ENCODE data around the gene HSF2BP. TPM values are rescaled to one million over a fixed set of nuclear protein-coding genes. Genes with fewer than 3 reads are reported as not detected.
"Not testable (repeated sequence)": the region's sequence is repeated elsewhere in the genome, so short reads cannot be mapped to it uniquely, and the experiment has no call there.

The HSF2BP gene
- polyA plus RNA-seq, 1 donor (not counting 4 experiments of a cell fraction or from before 2014, with no cell fraction given): 6.1 TPM

GRCh38 chr21:43488235-43488634 is 171.1 kb downstream of the HSF2BP start:
- H3K27me3 ChIP-seq (ENCODE audit: control insufficient read depth, extremely low read depth, insufficient read depth, low read length); DNase-seq (ENCODE audit: low read depth, low spot score); H4K20me1 ChIP-seq (ENCODE audit: control insufficient read depth, extremely low read depth, insufficient read depth, low read length); dilution Hi-C loops (cut with MboI; ENCODE audit: extremely low pct_ligation_motif_present, low sequenced_read_pairs); H3K9me3 ChIP-seq (ENCODE audit: control insufficient read depth, low read depth, low read length); H3K9me1 ChIP-seq (ENCODE audit: control insufficient read depth, extremely low read depth, insufficient read depth, low read length); H3K79me2 ChIP-seq (ENCODE audit: control insufficient read depth, insufficient read depth, low read length); H3K36me3 ChIP-seq (ENCODE audit: control insufficient read depth in 2 of 2, extremely low read depth in 1 of 2, insufficient read depth in 2 of 2, low read length in 2 of 2); H3K4me1 ChIP-seq (ENCODE audit: control insufficient read depth, extremely low read depth, insufficient read depth, low read length); H3K9ac ChIP-seq (ENCODE audit: control insufficient read depth, extremely low read depth, insufficient read depth, low read length); H3K4me2 ChIP-seq (ENCODE audit: control insufficient read depth, extremely low read depth, insufficient read depth, low read depth, low read length); H2AFZ ChIP-seq (ENCODE audit: control insufficient read depth, low read length); H3K27ac ChIP-seq (ENCODE audit: control insufficient read depth, insufficient read depth, low read length); H3K4me3 ChIP-seq (ENCODE audit: control insufficient read depth in 2 of 3, extremely low read depth in 1 of 3, insufficient read depth in 2 of 3, low read depth in 1 of 3, low read length in 3 of 3): not testable (repeated sequence)
- FAIRE-seq: peak; percentile 100

- FAIRE-seq: not testable (repeated sequence)
Observed at GRCh38 chr21:43486051-43486450, 173.2 kb downstream of the HSF2BP start.

GRCh38 chr21:43485016-43485415 is 174.3 kb downstream of the HSF2BP start:
- H3K9me1 ChIP-seq (ENCODE audit: control insufficient read depth, extremely low read depth, insufficient read depth, low read length); H4K20me1 ChIP-seq (ENCODE audit: control insufficient read depth, extremely low read depth, insufficient read depth, low read length); H3K4me3 ChIP-seq (ENCODE audit: control insufficient read depth in 2 of 3, extremely low read depth in 1 of 3, insufficient read depth in 2 of 3, low read depth in 1 of 3, low read length in 3 of 3); dilution Hi-C loops (cut with MboI; ENCODE audit: extremely low pct_ligation_motif_present, low sequenced_read_pairs); H3K36me3 ChIP-seq (ENCODE audit: control insufficient read depth in 2 of 2, extremely low read depth in 1 of 2, insufficient read depth in 2 of 2, low read length in 2 of 2); H3K4me1 ChIP-seq (ENCODE audit: control insufficient read depth, extremely low read depth, insufficient read depth, low read length); FAIRE-seq; H3K27ac ChIP-seq (ENCODE audit: control insufficient read depth, insufficient read depth, low read length); H3K27me3 ChIP-seq (ENCODE audit: control insufficient read depth, extremely low read depth, insufficient read depth, low read length); H3K79me2 ChIP-seq (ENCODE audit: control insufficient read depth, insufficient read depth, low read length); H2AFZ ChIP-seq (ENCODE audit: control insufficient read depth, low read length); H3K4me2 ChIP-seq (ENCODE audit: control insufficient read depth, extremely low read depth, insufficient read depth, low read depth, low read length); DNase-seq (ENCODE audit: low read depth, low spot score); H3K9me3 ChIP-seq (ENCODE audit: control insufficient read depth, low read depth, low read length); H3K9ac ChIP-seq (ENCODE audit: control insufficient read depth, extremely low read depth, insufficient read depth, low read length): not testable (repeated sequence)

More at GRCh38 chr21:43486051-43486450, 173.2 kb downstream of the HSF2BP start:
- H3K4me2 ChIP-seq (ENCODE audit: control insufficient read depth, extremely low read depth, insufficient read depth, low read depth, low read length); H3K79me2 ChIP-seq (ENCODE audit: control insufficient read depth, insufficient read depth, low read length); H3K4me3 ChIP-seq (ENCODE audit: control insufficient read depth in 2 of 3, extremely low read depth in 1 of 3, insufficient read depth in 2 of 3, low read depth in 1 of 3, low read length in 3 of 3); H3K36me3 ChIP-seq (ENCODE audit: control insufficient read depth in 2 of 2, extremely low read depth in 1 of 2, insufficient read depth in 2 of 2, low read length in 2 of 2); H3K27ac ChIP-seq (ENCODE audit: control insufficient read depth, insufficient read depth, low read length); H2AFZ ChIP-seq (ENCODE audit: control insufficient read depth, low read length); H4K20me1 ChIP-seq (ENCODE audit: control insufficient read depth, extremely low read depth, insufficient read depth, low read length); H3K4me1 ChIP-seq (ENCODE audit: control insufficient read depth, extremely low read depth, insufficient read depth, low read length); dilution Hi-C loops (cut with MboI; ENCODE audit: extremely low pct_ligation_motif_present, low sequenced_read_pairs); DNase-seq (ENCODE audit: low read depth, low spot score); H3K27me3 ChIP-seq (ENCODE audit: control insufficient read depth, extremely low read depth, insufficient read depth, low read length); H3K9ac ChIP-seq (ENCODE audit: control insufficient read depth, extremely low read depth, insufficient read depth, low read length); H3K9me1 ChIP-seq (ENCODE audit: control insufficient read depth, extremely low read depth, insufficient read depth, low read length); H3K9me3 ChIP-seq (ENCODE audit: control insufficient read depth, low read depth, low read length): not testable (repeated sequence)

DNA sequence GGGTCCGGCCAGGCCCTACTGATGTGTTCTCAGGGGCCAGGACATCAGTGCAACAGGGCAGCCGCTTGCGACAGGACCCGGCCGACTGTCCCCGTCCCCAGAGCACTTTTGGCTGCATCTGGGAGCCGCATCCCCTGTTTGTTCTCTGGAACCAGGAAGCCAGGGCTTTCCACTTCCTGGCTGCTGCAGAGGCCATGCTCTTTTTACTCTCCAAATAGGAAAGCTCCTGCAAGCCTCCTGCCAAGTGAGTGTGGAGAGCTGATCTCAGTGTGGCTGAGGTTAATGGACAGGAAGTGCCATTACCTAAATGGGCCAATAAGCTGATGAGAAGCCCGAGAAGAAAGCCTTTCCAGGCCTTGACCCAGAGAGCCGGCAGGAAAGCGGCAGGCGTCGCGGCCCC is 180.1 kb downstream of the HSF2BP start:
- H3K9ac ChIP-seq (ENCODE audit: control insufficient read depth, extremely low read depth, insufficient read depth, low read length); H3K4me2 ChIP-seq (ENCODE audit: control insufficient read depth, extremely low read depth, insufficient read depth, low read depth, low read length); H3K4me3 ChIP-seq (ENCODE audit: control insufficient read depth in 2 of 3, extremely low read depth in 1 of 3, insufficient read depth in 2 of 3, low read depth in 1 of 3, low read length in 3 of 3); H3K9me3 ChIP-seq (ENCODE audit: control insufficient read depth, low read depth, low read length); H3K9me1 ChIP-seq (ENCODE audit: control insufficient read depth, extremely low read depth, insufficient read depth, low read length); dilution Hi-C loops (cut with MboI; ENCODE audit: extremely low pct_ligation_motif_present, low sequenced_read_pairs); H3K4me1 ChIP-seq (ENCODE audit: control insufficient read depth, extremely low read depth, insufficient read depth, low read length); H3K27ac ChIP-seq (ENCODE audit: control insufficient read depth, insufficient read depth, low read length); H3K27me3 ChIP-seq (ENCODE audit: control insufficient read depth, extremely low read depth, insufficient read depth, low read length); H4K20me1 ChIP-seq (ENCODE audit: control insufficient read depth, extremely low read depth, insufficient read depth, low read length); H3K36me3 ChIP-seq (ENCODE audit: control insufficient read depth in 2 of 2, extremely low read depth in 1 of 2, insufficient read depth in 2 of 2, low read length in 2 of 2); DNase-seq (ENCODE audit: low read depth, low spot score); H3K79me2 ChIP-seq (ENCODE audit: control insufficient read depth, insufficient read depth, low read length); H2AFZ ChIP-seq (ENCODE audit: control insufficient read depth, low read length); FAIRE-seq: not testable (repeated sequence)

Small RNA genes lying within 50 kb of the gene (small RNA-seq; reads per million reads assigned to genes)
- 0 reads per million in 3 experiments for gene MIR6070 (ENCODE audit: insufficient read length in 3 of 3, low read depth in 3 of 3, low replicate concordance in 1 of 3)

Other genes with a start within 250 kb of the HSF2BP start
- 24.6 to 49.6 TPM (median 25.5 TPM) in 3 replicates for gene SIK1, start 232.4 kb downstream of the HSF2BP start, polyA plus RNA-seq
- gene RRP1B, start 72 bp upstream of the HSF2BP start, polyA plus RNA-seq: 13.0 to 24.0 TPM (median 19.8 TPM) in 3 replicates
- gene PDXK, start 59.6 kb upstream of the HSF2BP start, polyA plus RNA-seq: 144 to 211 TPM (median 154 TPM) in 3 replicates
- gene CSTB, start 116.8 kb upstream of the HSF2BP start, polyA plus RNA-seq: 126 to 167 TPM (median 152 TPM) in 3 replicates
- 14.8 to 25.3 TPM (median 25.0 TPM) in 3 replicates for gene RRP1, start 130.1 kb upstream of the HSF2BP start, polyA plus RNA-seq
- gene AGPAT3, start 205.7 kb upstream of the HSF2BP start, polyA plus RNA-seq: 21.6 to 23.4 TPM (median 21.7 TPM) in 3 replicates